Motor neuron (in vitro differentiated cells): Measurements from ENCODE around the gene PAN3. TPM values are rescaled to one million over a fixed set of nuclear protein-coding genes. Genes with fewer than 3 reads are reported as not detected.
"Not testable (repeated sequence)": the region's sequence is repeated elsewhere in the genome, so short reads cannot be mapped to it uniquely, and the experiment has no call there.

Experiments used
- ATAC-seq, 8 experiments: fragments of 200-7000 bp; cut with Tn5 transposase; replicated peaks in 6 of 8; 2 replicates each; pipeline ENCODE4 v1.8.0; 2021; ENCODE audit warnings: mild to moderate bottlenecking in 8 of 8, moderate library complexity in 8 of 8
- H3K27ac ChIP-seq, 2 donors: fragments of 250-450 bp; sonication (Bioruptor Pico); 2 replicates each; pipeline ENCODE4 v1.9.0; 2021; ENCODE audit warnings: antibody characterized with exemption in 2 of 2, mild to moderate bottlenecking in 2 of 2, moderate library complexity in 1 of 2
- H3K4me1 ChIP-seq, 2 donors: fragments of 250-450 bp; sonication (Bioruptor Pico); replicated peaks in 1 of 2; 2 replicates each; pipeline ENCODE4 v1.6.1; 2021; ENCODE audit warnings: antibody characterized with exemption in 2 of 2, mild to moderate bottlenecking in 2 of 2, moderate library complexity in 1 of 2
- H3K4me3 ChIP-seq, 5 donors: fragments of 250-450 bp; sonication (Bioruptor Pico); 2 replicates each; pipeline ENCODE4 v1.9.0; 2021; ENCODE audit warnings: antibody characterized with exemption in 5 of 5, mild to moderate bottlenecking in 5 of 5, moderate library complexity in 4 of 5
- WGBS, 10 experiments: fragments of 450-650 bp; shearing (Covaris generic); methylation state at CpG; one replicate each; pipeline ENCODE4 v1.0.0; 2022; 5-methylcytosine and 5-hydroxymethylcytosine counted together
- in situ Hi-C, 9 experiments: fragments of 400-800 bp; cut with MboI; loops; one replicate each; pipeline ENCODE4 v1.15.0; 2021; ENCODE audit warnings: low sequenced_read_pairs in 9 of 9, low pct_unique_long_range_greater_than_20kb in 2 of 9; ENCODE audit not compliant: unreplicated experiment in 9 of 9
- total RNA-seq, 8 experiments: library from RNA; unstranded; fragments of 300-600 nt; gene quantifications; 2 replicates each; pipeline versions ENCODE4 v1.2.3 to v1.2.4, GENCODE V29; 2022

The PAN3 gene
- total RNA-seq, 8 experiments from 2014 or later: 12.6 to 40.2 (median 18.2) TPM

GRCh38 chr13:28116736-28117135 is 21.6 kb upstream of the PAN3 start:
- Histone ChIP-seq H3K27ac (no peak overlapping the region), H3K4me3 (no peak overlapping the region), H3K4me1 (no peaks in the 10 kb centered on the region)
- WGBS, 10 experiments: 0 to 90% (median 55%) methylated on average over 1 of the region's 1 CpG; no CpG with 5 or more reads in 2 of the 10 experiments
- in situ Hi-C loops: no loop called here
- no peak for ATAC-seq

GRCh38 chr13:28117689-28118377 is 20.5 kb upstream of the PAN3 start:
- in situ Hi-C loops: no loop called here
- H3K27ac ChIP-seq: no peak overlapping the region
- ATAC-seq: no peak
- H3K4me1 ChIP-seq: no peaks in the 10 kb centered on the region
- whole genome bisulfite sequencing, 10 experiments: 32 to 90% (median 68%) methylated on average over 1 to 7 of the region's 9 CpGs
- no peak overlapping the region for H3K4me3 ChIP-seq

DNA sequence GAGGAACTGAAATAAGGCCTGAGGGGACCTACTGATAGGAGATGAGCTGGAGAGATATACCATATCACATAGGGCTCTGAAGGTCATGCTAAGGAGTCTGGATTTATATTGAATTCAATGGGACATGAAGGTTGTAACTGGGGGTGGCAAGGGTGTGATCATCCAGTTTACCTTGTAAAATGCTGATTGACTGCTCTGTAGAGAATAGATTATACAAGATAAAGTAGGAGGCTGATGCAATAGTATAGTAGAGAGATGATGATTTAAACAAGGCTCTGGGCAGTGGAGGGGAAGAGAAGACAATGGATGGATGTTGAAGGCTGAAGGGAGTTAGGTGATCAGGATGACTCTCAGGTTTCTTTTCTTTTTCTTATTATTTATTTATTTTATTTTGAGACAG is 18.0 kb upstream of the PAN3 start:
- Histone ChIP-seq H3K27ac (no peak overlapping the region), H3K4me3 (no peak overlapping the region), H3K4me1 (no peaks in the 10 kb centered on the region)
- ATAC-seq: no peak
- in situ Hi-C loops: no loop called here

GRCh38 chr13:28121224-28121623 is 17.1 kb upstream of the PAN3 start:
- Histone ChIP-seq H3K4me1 (no peaks in the 10 kb centered on the region), H3K4me3 (no peak overlapping the region), H3K27ac (no peak overlapping the region)
- no peak for ATAC-seq
- in situ Hi-C loops: no loop called here
- 83 to 95% (median 88%) methylated on average over 2 to 8 of the region's 8 CpGs; no CpG with 5 or more reads in 7 of the 10 experiments for WGBS, 10 experiments

DNA sequence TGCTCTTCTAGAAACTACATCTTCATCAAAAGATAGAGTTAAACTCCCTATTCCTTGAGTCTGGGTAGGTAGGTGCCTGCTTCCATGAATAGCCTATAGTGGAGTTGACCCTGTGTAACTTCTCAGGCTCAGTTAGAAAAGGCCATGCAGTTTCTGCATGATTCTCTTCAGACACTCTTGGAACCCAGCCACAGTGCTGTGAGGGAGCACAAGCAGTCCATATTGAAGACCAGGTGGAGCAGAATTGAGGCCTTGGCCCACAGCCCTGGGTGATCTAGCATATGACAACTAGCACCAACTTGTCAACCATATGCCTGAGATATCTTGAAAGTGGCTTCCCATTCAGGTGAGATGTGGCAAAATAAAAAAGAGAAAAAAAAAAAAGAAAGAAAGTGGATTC is 10.3 kb upstream of the PAN3 start:
- Histone ChIP-seq H3K4me1 (no peaks in the 10 kb centered on the region), H3K27ac (no peak overlapping the region), H3K4me3 (no peak overlapping the region)
- ATAC-seq: no peak
- in situ Hi-C loops: no loop called here

- in situ Hi-C loops: no loop called here
- Histone ChIP-seq H3K4me1 (no peaks in the 10 kb centered on the region), H3K27ac (no peak overlapping the region), H3K4me3 (no peak overlapping the region)
- no peak for ATAC-seq
Observed at GRCh38 chr13:28128926-28129325, 9.4 kb upstream of the PAN3 start.

GRCh38 chr13:28129911-28130693 is 8.2 kb upstream of the PAN3 start:
- peak in 1 of 8 experiments; percentile 12 for ATAC-seq
- no peak overlapping the region for H3K4me3 ChIP-seq
- H3K27ac ChIP-seq: no peak overlapping the region
- H3K4me1 ChIP-seq: no peaks in the 10 kb centered on the region
- in situ Hi-C loops: no loop called here
- 21 to 96% (median 88%) methylated on average over 1 to 4 of the region's 5 CpGs; no CpG with 5 or more reads in 1 of the 10 experiments for WGBS, 10 experiments

DNA sequence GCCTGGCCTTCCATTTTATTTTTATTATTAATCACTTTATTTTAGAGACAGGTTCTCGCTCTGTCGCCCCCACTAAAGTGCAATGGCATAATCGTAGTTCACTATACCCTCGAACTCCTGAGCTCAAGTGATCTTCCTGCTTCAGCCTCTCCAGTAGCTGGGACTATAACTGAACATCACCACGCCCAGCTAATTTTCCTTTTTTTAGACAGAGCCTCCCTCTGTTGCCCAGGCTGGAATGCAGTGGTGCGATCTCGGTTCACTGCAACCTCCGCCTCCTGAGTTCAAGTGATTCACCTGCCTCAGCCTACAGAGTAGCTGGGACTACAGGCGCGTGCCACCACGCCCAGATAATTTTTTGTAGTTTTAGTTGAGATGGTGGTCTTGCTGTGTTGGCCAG is 6.7 kb upstream of the PAN3 start:
- in situ Hi-C loops: no loop called here
- WGBS, 10 experiments: 87 to 100% (median 94%) methylated on average over 2 to 7 of the region's 11 CpGs; no CpG with 5 or more reads in 4 of the 10 experiments
- Histone ChIP-seq H3K4me1 (no peaks in the 10 kb centered on the region), H3K27ac (no peak overlapping the region), H3K4me3 (no peak overlapping the region)
- no peak for ATAC-seq

- Histone ChIP-seq H3K4me1 (peaks cover 6 to 13% of the 10 kb centered on the region in 2 donors), H3K4me3 (peak overlapping the region; percentile 63 to 96 (median 86)), H3K27ac (no peak overlapping the region)
- 0 to 68% (median 43%) methylated on average over 1 to 7 of the region's 7 CpGs; no CpG with 5 or more reads in 2 of the 10 experiments for WGBS, 10 experiments
- in situ Hi-C loops: no loop called here
- no peak for ATAC-seq
Observed at GRCh38 chr13:28136916-28137315, 1.4 kb upstream of the PAN3 start.

DNA sequence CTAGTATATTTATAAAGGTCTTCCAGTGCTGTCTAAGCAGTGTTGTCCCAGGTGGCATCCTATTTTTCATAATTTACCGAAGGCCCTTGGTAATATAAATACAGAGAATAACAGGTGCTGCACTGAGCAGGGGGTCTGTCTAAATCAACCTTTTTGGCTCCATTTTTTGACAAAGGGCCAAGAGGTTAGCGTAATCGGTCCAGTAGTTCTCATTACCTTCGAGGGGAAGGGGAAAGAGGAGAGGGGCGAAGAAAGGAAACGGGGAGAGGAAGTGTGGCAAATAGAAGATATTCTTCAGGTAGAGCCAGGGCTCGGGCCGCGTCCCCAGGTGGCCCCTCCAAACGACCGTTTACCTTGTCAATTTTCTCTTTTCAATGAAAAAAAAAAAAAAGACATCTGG is 749 bp upstream of the PAN3 start:
- in situ Hi-C loops: no loop called here
- H3K27ac ChIP-seq: peak overlapping the region; percentile 94 to 95
- H3K4me1 ChIP-seq: peaks cover 6 to 13% of the 10 kb centered on the region in 2 donors
- no peak for ATAC-seq
- 0 to 7% (median 0%) methylated on average over 1 to 11 of the region's 11 CpGs; no CpG with 5 or more reads in 2 of the 10 experiments for WGBS, 10 experiments
- peak overlapping the region; percentile 63 to 96 (median 86) for H3K4me3 ChIP-seq

DNA sequence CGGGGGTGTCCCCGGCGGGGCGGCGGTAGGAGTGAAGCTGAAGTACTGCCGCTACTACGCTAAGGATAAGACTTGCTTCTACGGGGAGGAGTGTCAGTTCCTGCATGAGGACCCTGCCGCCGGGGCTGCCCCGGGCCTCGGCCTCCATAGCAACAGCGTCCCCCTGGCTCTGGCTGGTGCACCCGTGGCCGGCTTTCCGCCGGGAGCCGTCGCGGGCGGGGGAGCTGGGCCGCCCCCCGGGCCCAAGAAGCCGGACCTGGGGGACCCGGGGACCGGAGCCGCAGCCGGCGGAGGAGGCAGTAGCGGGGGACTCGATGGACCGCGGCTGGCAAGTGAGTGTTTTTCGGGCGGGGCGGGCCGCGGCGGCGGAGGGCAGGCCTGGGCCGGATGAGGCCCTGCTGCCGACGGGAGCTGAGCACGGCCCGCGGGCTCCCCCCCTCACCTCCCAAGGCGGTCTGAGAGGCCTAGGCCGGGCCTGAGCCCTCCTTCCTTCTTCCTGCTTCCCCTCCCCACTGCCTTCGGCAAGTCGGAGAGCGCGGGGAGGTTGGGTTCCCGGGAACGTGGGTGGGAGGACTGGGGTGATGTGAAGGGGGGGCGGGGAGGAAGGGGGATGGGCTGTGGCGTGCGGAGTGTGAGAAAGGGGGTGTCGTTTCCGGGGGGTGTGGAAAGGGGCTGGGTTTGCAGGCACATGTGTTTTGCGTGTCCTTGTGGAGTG is 568 bp downstream of the PAN3 start:
- ATAC-seq: peak; percentile 61 to 81 (median 78)
- WGBS, 10 experiments: no CpG with 5 or more reads among the region's 60 CpGs
- H3K4me3 ChIP-seq: peak overlapping the region; percentile 63 to 96 (median 86)
- in situ Hi-C loops: no loop called here
- H3K27ac ChIP-seq: peak overlapping the region; percentile 94 to 95
- H3K4me1 ChIP-seq: peaks cover 6 to 13% of the 10 kb centered on the region in 2 donors

- in situ Hi-C loops: no loop called here
- no peak overlapping the region for H3K27ac ChIP-seq
- H3K4me1 ChIP-seq: peaks cover 6 to 13% of the 10 kb centered on the region in 2 donors
- 7 to 53% (median 30%) methylated on average over 1 to 10 of the region's 10 CpGs for WGBS, 10 experiments
- ATAC-seq: no peak
- H3K4me3 ChIP-seq: peak overlapping the region; percentile 63 to 96 (median 86)
Observed at GRCh38 chr13:28140433-28141125, 2.2 kb downstream of the PAN3 start.

GRCh38 chr13:28141542-28141941 is 3.2 kb downstream of the PAN3 start:
- 73 to 100% (median 89%) methylated on average over 1 to 10 of the region's 10 CpGs for WGBS, 10 experiments
- H3K4me3 ChIP-seq: not testable (repeated sequence)

More at GRCh38 chr13:28141542-28141941, 3.2 kb downstream of the PAN3 start:
- in situ Hi-C loops, ATAC-seq, H3K27ac ChIP-seq: not testable (repeated sequence)
- H3K4me1 ChIP-seq: peaks cover 6 to 13% of the 10 kb centered on the region in 2 donors
